IMR-90 (cell line): Measurements from ENCODE around the gene ARMH4.
A peak's percentile ranks its signal among the peaks of the same experiment; 100 is the strongest.

Experiments used
- BHLHE40 ChIP-seq: fragments of 150-350 bp; IDR thresholded peaks from 2 replicates; pipeline ENCODE4 v1.6.1; 2016; ENCODE audit warnings: mild to moderate bottlenecking, low read depth, low read length
- FOS ChIP-seq: fragments of 150-350 bp; IDR thresholded peaks from 2 replicates; pipeline ENCODE4 v1.6.1; 2016; ENCODE audit warnings: low read depth, low read length
- MXI1 ChIP-seq: IDR thresholded peaks from 2 replicates; pipeline ENCODE4 v1.6.1; 2012; ENCODE audit warnings: low read depth, mild to moderate bottlenecking, low read length, moderate library complexity, borderline replicate concordance
- NFE2L2 ChIP-seq: fragments of 150-350 bp; IDR thresholded peaks from 2 replicates; pipeline ENCODE4 v1.6.1; 2016; ENCODE audit warnings: low read depth, mild to moderate bottlenecking, low read length
- POLR2A ChIP-seq: IDR thresholded peaks from 2 replicates; pipeline ENCODE4 v1.6.1; 2012; ENCODE audit warnings: mild to moderate bottlenecking, low read depth, low read length
- RFX5 ChIP-seq: IDR thresholded peaks from 2 replicates; pipeline ENCODE4 v1.8.0; 2012; ENCODE audit warnings: low read depth, mild to moderate bottlenecking, low read length, moderate library complexity
- SMC3 ChIP-seq: fragments of 150-350 bp; IDR thresholded peaks from 2 replicates; pipeline ENCODE4 v1.6.1; 2016; ENCODE audit warnings: low read depth, mild to moderate bottlenecking, antibody characterized with exemption, low read length, moderate library complexity
- USF2 ChIP-seq: fragments of 150-350 bp; IDR thresholded peaks from 2 replicates; pipeline ENCODE4 v1.6.1; 2017; ENCODE audit warnings: mild to moderate bottlenecking, antibody characterized with exemption, low read length, low read depth
- TF ChIP-seq, protein P1 (sequence below): conservative IDR thresholded peaks from 2 replicates; pipeline ENCODE4 v1.5.1; 2012; ENCODE audit warnings: mild to moderate bottlenecking, low read depth, low read length, improper control_type of control experiment

GRCh38 chr14:58107947-58108552, 44.0 kb downstream of the ARMH4 start:
- TF ChIP-seq MXI1 (no peak), POLR2A (no peak), RFX5 (no peak), SMC3 (peak; percentile 78), FOS (no peak), BHLHE40 (no peak), NFE2L2 (no peak), USF2 (no peak)
- TF ChIP-seq, protein P1, sequence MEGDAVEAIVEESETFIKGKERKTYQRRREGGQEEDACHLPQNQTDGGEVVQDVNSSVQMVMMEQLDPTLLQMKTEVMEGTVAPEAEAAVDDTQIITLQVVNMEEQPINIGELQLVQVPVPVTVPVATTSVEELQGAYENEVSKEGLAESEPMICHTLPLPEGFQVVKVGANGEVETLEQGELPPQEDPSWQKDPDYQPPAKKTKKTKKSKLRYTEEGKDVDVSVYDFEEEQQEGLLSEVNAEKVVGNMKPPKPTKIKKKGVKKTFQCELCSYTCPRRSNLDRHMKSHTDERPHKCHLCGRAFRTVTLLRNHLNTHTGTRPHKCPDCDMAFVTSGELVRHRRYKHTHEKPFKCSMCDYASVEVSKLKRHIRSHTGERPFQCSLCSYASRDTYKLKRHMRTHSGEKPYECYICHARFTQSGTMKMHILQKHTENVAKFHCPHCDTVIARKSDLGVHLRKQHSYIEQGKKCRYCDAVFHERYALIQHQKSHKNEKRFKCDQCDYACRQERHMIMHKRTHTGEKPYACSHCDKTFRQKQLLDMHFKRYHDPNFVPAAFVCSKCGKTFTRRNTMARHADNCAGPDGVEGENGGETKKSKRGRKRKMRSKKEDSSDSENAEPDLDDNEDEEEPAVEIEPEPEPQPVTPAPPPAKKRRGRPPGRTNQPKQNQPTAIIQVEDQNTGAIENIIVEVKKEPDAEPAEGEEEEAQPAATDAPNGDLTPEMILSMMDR: peak; percentile 91
